GM21423 (cell line): ENCODE measurements around the gene NAP1L4.

ENCODE experiments used
- ATAC-seq: cut with Tn5 transposase; IDR thresholded peaks from one replicate; pipeline ENCODE4 v1.9.1; 2021; ENCODE audit warnings: mild to moderate bottlenecking, moderate library complexity; ENCODE audit not compliant: unreplicated experiment

The NAP1L4 gene

GRCh38 chr11:3011891-3012885 lies 20.1 kb upstream of the NAP1L4 start:
- ATAC-seq: no peak

- no peak for ATAC-seq
Measured at GRCh38 chr11:3010521-3011275, 18.6 kb upstream of the NAP1L4 start.

- no peak for ATAC-seq
Measured at GRCh38 chr11:3010004-3010403, 17.9 kb upstream of the NAP1L4 start.

GRCh38 chr11:3009481-3009880 lies 17.4 kb upstream of the NAP1L4 start:
- no peak for ATAC-seq

- ATAC-seq: no peak
Measured at GRCh38 chr11:3008746-3009336, 16.7 kb upstream of the NAP1L4 start.

GRCh38 chr11:3007404-3008010 lies 15.4 kb upstream of the NAP1L4 start:
- no peak for ATAC-seq

- no peak for ATAC-seq
Measured at GRCh38 chr11:3006505-3007260, 14.6 kb upstream of the NAP1L4 start.

GRCh38 chr11:3004481-3004880 lies 12.4 kb upstream of the NAP1L4 start:
- no peak for ATAC-seq

GRCh38 chr11:3003396-3004231 lies 11.5 kb upstream of the NAP1L4 start:
- no peak for ATAC-seq

- no peak for ATAC-seq
Measured at GRCh38 chr11:3002871-3003270, 10.7 kb upstream of the NAP1L4 start.

- ATAC-seq: no peak
Measured at GRCh38 chr11:3002351-3002861, 10.3 kb upstream of the NAP1L4 start.

GRCh38 chr11:3001496-3001895 lies 9.4 kb upstream of the NAP1L4 start:
- no peak for ATAC-seq

GRCh38 chr11:3000032-3000961 lies 8.2 kb upstream of the NAP1L4 start:
- no peak for ATAC-seq

- ATAC-seq: no peak
Measured at GRCh38 chr11:2999464-2999998, 7.4 kb upstream of the NAP1L4 start.

GRCh38 chr11:2998073-2998850 lies 6.1 kb upstream of the NAP1L4 start:
- no peak for ATAC-seq

- no peak for ATAC-seq
Measured at GRCh38 chr11:2997406-2997805, 5.3 kb upstream of the NAP1L4 start.

- ATAC-seq: no peak
Measured at GRCh38 chr11:2996976-2997375, 4.8 kb upstream of the NAP1L4 start.
